ENCODE results near the gene RNF8. TPM values are rescaled to one million over a fixed set of nuclear protein-coding genes. Genes with fewer than 3 reads are reported as not detected.

The RNF8 gene
- total and polyA plus RNA-seq, 2 donors (not counting 3 experiments of a cell fraction or from before 2014, with no cell fraction given) = 16.6 to 27.3 TPM

GRCh38 chr6:37317312-37318038, 36.3 kb upstream of the RNF8 start:
- Histone ChIP-seq H3K27ac (ENCODE audit: insufficient read depth, low read depth, low read length) (no peak overlapping the region), H3K4me3 (replicated peaks in 1 of 3; ENCODE audit: insufficient read depth in 1 of 3, low read depth in 1 of 3, low read length in 3 of 3) (no peak overlapping the region), H3K27me3 (ENCODE audit: control insufficient read depth in 2 of 2, insufficient read depth in 2 of 2, low read length in 2 of 2) (no peaks in the 10 kb centered on the region), H4K20me1 (replicated peaks; ENCODE audit: control insufficient read depth, extremely low read depth, insufficient read depth, low read length) (no peaks in the 10 kb centered on the region), H3K9me3 (replicated peaks; ENCODE audit: control insufficient read depth, insufficient read depth, low read length) (no peaks in the 10 kb centered on the region), H3K4me1 (ENCODE audit: control insufficient read depth, extremely low read depth, insufficient read depth, low read length) (no peaks in the 10 kb centered on the region), H3K79me2 (ENCODE audit: control insufficient read depth, insufficient read depth, low read length) (no peaks in the 10 kb centered on the region), H3K9ac (replicated peaks; ENCODE audit: extremely low read depth, insufficient read depth, low read length) (no peak overlapping the region), H2AFZ (ENCODE audit: low read depth, low read length) (no peak overlapping the region), H3K4me2 (ENCODE audit: insufficient read depth, low read length) (no peak overlapping the region), H3K36me3 (ENCODE audit: control insufficient read depth in 2 of 2, extremely low read depth in 1 of 2, insufficient read depth in 2 of 2, low read length in 2 of 2) (peaks cover 0 to 37% of the 10 kb centered on the region in 2 experiments), H3K9me1 (replicated peaks; ENCODE audit: control insufficient read depth, extremely low read depth, insufficient read depth, low read length) (no peaks in the 10 kb centered on the region)
- intact Hi-C loops (cut with micrococcal nuclease) (loop anchor here (10.0 kb wide), 1 partner anchor 293 kb away; no protein-coding TSS in a partner anchor), dilution Hi-C loops (cut with MboI; ENCODE audit: extremely low pct_ligation_motif_present, low sequenced_read_pairs) (no loop called here)
- no peak for FAIRE-seq
- TF ChIP-seq POLR2A (IDR thresholded peaks at IDR 0.05; ENCODE audit: low read depth, low read length) (no peak), MAX (IDR thresholded peaks at IDR 0.05; ENCODE audit: insufficient read depth, insufficient read length) (no peak), POLR2AphosphoS5 (IDR thresholded peaks at IDR 0.05; ENCODE audit: insufficient read depth, low read depth, low read length) (no peak), GATA2 (IDR thresholded peaks at IDR 0.05; ENCODE audit: insufficient read depth, insufficient read length, low read depth, low read length) (no peak), MYC (IDR thresholded peaks at IDR 0.05; ENCODE audit: low read depth, low read length) (no peak), CTCF (IDR thresholded peaks at IDR 0.05; ENCODE audit: extremely low read depth in 1 of 2, insufficient read depth in 1 of 2, low read depth in 1 of 2, low read length in 2 of 2) (no peak), JUN (IDR thresholded peaks at IDR 0.05; ENCODE audit: borderline replicate concordance, insufficient read depth, insufficient read length, low read depth) (no peak), FOS (IDR thresholded peaks at IDR 0.05; ENCODE audit: borderline replicate concordance, insufficient read depth, low read length) (no peak), EZH2 (IDR thresholded peaks at IDR 0.05; ENCODE audit: borderline replicate concordance, low read depth, low read length, severe bottlenecking) (no peak)
- DNase-seq (ENCODE audit: low read depth, low spot score) = no peak
- ChIA-PET CTCF (interaction anchor here (1.7 to 4.9 kb wide), 2 partner anchors 7 to 14 kb away, joined by 4 to 41 read pairs; no protein-coding TSS in a partner anchor), POLR2A (no interaction called here)
- BruUV-seq (replicated peaks) = no TSS peak
